Epidermal melanocyte (primary cell): Measurements from ENCODE around the gene PRKG1.
A peak's percentile ranks its signal among the peaks of the same experiment; 100 is the strongest.

Experiments
- DNase-seq: peaks from one replicate; pipeline ENCODE4 v3.0.0; 2011; ENCODE audit warnings: low spot score; ENCODE audit not compliant: insufficient read length

The PRKG1 gene

DNA sequence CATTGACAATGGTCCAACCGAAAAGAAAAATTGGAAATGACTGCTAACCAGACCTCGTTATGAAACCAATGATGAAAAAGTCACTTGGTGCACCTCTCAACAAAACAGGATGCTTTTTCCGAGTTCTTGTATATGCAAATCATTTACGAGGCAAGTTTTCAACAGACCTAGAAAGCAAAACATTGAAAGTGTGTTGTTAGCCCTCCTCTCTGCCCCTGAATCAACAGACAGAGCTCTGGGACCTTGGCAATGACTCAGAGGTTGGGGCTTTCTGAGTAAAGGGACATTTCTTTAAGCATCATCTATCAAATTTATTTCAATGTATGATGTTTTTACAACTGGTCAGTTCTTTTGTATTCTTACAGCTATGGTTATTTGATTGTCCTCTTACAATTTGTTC, 1223.5 kb downstream of the PRKG1 start:
- no peak for DNase-seq

DNA sequence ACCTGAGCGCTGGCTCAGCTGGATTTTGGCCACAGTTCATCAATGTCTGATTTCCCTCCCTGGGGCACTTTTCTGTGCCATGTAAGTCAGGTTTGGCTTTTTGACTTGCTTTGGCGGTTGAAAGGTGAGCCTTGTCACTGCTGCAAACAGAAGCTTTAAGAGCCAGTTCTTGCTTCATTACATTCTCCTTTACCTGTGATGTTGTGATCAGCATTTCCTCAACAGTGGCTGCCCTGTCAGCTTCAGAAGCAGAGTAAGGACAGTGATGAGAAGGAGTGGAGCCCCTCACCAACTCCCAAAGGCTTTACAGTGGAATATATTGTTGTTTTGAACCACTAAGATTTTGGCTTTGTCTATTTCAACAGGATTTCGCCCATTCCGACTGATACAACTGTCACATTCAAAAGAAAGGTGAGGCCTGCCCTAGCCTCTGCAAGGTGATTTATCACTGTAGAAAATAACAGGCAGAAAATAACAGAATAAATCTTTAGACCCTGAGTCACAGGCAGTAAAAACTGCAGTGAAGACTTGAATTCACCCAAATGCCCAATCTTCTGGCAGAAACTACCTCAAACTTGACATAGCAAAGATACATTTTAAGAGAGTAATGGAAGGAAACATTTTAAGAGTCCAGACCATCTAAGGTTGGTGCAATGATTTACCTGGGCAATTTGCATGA, 1226.5 kb downstream of the PRKG1 start:
- no peak for DNase-seq

DNA sequence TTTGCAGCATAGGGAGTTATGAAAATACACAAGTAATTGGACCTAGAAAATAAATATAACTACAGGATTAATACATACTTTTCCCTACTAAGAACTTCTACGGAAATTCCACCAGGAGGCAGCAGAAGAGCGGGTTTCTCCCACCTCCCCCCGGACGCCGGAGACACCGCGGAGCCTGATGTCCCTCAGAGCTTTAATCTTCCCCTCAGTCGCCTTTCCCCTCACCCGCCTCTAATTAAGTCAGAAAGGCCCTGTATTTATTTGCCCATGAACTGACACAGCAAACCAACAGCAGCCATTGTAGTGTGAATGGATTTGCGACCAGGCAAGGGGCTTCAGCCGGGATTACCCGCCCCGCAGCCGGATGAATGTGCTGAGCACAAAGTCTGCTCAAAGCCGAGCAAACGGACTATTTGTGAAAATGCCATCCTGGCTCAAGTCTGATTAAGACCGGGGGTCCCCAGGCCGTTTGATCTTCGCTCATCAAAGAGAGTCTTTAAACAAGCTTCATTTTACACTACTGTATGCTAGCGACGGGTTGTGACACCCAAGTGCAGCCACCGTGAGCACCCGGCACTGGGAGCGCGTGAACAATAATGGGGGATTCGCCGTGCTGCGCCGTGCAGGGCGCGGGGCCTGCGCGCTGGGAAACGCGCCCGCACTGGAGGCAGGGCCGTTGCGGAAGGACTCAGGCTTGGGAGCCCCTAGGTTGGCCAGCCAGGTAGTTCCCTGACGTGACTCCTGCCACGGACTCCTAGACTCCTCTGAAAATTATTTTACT, 1234.2 kb downstream of the PRKG1 start:
- peak; percentile 76 for DNase-seq

DNA sequence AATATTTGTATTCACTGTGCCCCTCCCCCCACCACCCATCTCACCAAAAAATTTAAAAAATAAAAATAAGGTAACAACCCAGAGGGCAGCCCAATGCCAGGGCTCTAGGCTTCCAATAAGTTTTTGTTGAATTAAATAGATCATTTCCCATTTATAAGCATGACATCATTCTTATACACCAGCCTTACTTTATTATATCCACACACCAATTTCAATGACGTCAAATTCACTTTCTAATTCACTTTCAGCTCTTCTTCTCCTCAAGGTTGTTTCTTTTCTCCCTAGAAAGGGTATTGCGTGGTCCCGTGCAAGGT, 1238.6 kb downstream of the PRKG1 start:
- DNase-seq: no peak

GRCh38 chr10:52313256-52313932, 1239.1 kb downstream of the PRKG1 start:
- no peak for DNase-seq

GRCh38 chr10:52313933-52314821, 1239.9 kb downstream of the PRKG1 start, which contains the start of gene DKK1:
TSS of gene DKK1 (plus strand) at chr10:52314281. CDS start at chr10:52314435, 154 bp downstream.
- no peak for DNase-seq

DNA sequence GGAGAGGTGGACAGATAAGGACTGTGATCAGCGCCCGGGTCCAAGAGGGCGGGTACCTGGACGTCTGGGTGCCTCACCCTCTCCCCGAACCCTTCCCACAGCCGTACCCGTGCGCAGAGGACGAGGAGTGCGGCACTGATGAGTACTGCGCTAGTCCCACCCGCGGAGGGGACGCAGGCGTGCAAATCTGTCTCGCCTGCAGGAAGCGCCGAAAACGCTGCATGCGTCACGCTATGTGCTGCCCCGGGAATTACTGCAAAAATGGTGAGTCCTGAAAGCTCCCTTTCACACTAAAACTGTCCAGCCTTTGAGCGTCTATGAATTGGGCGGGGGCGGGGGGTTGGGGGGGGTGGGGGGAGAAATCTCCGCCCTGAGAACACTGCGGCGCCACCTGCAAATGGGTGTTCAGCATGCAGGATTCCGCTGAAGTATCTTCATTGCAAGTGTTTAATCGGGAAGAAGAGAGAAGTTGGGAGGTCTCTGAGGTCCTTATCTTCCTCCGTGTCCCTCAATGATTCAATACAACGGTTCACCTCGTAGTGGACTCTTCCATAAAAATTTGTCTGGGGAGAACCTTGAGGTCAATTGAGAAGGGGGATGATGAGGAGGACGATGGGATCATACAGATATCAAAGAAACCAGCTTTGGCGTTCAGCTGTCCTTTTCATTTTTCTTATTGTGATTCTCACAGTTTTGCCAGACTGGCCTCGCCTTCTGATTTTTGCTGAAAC, 1240.7 kb downstream of the PRKG1 start:
- no peak for DNase-seq

DNA sequence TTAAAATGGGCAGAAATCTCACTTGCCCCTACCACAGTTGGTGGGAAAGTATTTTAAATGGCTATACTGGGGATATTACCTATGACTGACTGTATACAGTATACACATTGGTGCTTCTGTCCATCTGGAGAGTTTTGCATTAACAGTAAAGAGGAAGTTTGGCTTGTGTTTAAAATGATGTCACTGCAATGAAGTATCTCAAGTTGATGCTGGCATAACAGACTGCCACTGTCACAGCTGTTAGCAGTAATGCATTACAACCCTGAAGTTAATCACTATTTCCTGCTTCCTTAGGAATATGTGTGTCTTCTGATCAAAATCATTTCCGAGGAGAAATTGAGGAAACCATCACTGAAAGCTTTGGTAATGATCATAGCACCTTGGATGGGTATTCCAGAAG, 1241.7 kb downstream of the PRKG1 start:
- DNase-seq: no peak

- no peak for DNase-seq
Measured at GRCh38 chr10:52316500-52316899, 1242.2 kb downstream of the PRKG1 start.

DNA sequence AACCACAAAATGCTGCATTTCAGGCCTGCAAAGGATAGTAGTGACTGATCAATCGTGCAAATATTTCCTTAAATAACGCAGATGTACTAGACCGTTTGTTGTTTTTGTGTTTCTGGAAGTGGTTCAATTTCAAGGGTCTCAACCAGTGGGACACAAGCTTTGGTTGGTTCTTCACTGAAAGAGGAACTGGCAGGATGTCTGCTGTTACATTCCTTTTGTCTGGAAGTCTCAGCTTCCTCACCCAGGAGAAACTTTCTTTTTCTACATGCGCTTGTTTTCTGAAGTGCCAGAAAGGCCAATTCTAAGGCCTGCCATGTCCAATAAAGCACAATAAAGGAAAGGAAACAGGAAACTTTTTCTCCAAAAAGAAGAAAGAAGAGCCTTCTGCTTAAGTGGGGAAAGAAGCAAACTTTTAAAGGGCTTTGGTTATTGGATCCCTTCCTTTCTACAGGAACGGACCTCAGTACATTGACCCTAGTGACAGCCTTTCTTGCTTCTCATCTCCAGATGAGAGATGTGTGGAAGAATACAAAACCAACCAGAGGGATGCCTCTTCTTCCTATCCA, 1243.9 kb downstream of the PRKG1 start:
- no peak for DNase-seq

DNA sequence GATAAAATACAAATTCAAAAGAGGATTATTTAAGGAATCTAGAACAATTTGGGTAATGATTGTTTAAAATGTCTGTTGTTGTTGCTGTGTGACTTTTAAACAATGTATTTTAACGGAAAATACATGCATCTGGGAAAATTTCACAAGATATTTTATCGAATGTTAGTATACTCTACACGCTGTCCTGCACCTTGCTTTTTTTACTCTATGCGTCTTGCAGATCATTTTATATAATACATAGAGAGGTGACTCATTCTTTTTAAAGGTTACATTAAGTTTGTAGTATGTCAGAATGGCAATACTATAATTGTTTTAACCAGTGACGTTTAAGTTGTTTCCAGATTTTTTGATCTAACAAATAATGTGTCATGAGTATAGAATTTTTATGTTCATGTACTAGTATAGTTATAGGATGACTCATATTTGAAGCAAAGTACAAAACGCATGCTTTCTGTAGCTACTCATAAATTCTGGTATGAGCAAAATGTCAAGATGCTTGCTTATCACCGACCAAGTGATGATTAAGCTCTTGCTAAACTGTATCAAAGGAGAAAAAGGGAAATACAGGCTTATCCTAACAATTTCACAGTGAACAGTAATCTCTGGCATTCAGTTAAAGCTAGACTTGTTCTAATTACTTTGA, 1244.7 kb downstream of the PRKG1 start:
- no peak for DNase-seq

GRCh38 chr10:52319926-52320325, 1245.6 kb downstream of the PRKG1 start:
- DNase-seq: no peak

GRCh38 chr10:52322323-52322722, 1248.0 kb downstream of the PRKG1 start:
- DNase-seq: no peak

DNA sequence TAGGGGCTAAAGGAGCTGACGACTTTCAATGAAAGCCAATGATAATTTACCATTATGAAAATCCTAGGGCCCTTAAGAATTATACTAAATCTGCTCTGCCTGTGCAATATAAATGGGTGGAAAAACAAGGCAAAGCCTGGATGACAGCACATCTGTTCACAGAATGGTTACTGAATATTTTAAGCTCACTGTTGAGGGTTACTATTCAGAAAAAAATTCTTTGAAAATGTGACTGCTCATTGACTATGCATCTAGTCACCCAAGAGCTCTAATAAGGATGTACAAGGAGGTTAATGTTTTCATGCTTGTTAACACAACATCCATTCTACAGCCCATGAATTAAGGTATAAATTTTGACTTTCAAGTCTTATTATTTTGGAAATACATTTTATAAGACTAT, 1248.6 kb downstream of the PRKG1 start:
- DNase-seq: no peak

DNA sequence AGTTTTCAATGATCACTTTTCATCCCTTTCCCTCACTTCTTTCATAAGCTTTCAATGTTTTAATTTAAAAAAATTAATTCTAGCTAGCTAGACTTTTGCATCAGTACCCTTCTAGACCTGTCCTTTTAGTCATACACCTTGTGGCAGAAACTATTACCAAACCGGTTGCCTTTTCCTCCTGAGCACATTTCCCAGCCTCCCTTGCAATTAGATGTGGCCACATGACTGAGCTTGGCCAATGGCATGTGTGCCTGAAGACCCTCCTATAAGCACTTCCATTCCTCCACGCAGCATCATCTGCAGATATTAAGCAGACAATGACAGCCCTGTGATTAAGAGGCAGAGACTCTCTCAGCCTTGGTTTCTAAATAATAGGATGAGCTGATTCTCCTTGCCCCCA, 1252.1 kb downstream of the PRKG1 start:
- DNase-seq: no peak

GRCh38 chr10:52331638-52332364, 1257.5 kb downstream of the PRKG1 start:
- DNase-seq: no peak

GRCh38 chr10:52332815-52333214, 1258.5 kb downstream of the PRKG1 start:
- no peak for DNase-seq

DNA sequence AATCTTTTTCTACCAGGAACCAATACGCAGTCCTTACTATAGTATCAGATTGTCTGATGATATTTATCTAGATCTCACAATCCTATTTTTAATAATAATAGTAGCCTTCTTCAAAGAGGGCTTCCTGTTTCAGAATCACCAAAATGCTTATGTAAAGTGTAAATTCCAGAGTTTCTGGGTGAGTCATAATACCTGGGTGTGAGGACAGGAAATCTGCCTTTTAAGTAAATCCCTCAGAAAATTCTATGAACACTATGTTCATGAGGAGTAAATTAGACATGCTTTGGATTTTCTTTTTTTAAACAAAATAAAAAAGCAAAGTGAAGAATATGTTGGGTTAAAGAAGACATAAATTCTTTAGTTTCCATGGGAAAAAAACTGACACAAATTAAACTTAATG, 1260.3 kb downstream of the PRKG1 start:
- DNase-seq: no peak

DNA sequence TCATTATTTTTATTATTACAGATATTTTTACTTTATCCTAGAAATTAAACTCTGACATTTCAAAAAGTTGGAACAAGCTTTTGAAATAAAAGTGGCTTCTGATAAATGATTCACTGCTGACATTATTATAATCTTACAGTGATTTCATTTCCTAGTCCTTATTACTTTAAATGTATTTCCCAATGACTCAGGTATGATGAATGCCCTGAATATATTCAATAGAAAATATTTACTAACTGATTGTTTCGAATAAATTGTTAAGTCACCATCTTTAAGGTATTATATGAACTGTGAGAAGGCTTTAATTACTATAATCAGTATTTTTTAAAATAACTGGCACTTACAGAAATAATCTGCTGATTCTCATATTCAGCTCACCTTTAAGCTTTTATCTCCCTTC, 1261.4 kb downstream of the PRKG1 start:
- DNase-seq: no peak
